K562 (cell line): ENCODE data around the gene ABCG2. TPM values are rescaled to one million over a fixed set of nuclear protein-coding genes. Genes with fewer than 3 reads are reported as not detected.

Source experiments
- ATAC-seq: fragments of 200-7000 bp; cut with Tn5 transposase; 3 replicates; pipeline ENCODE4 v1.9.1; 2020; ENCODE audit warnings: moderate library complexity
- BruUV-seq: library from RNA; stranded (reverse); fragments of 400-500 nt; replicated peaks from 2 replicates; lab custom pipeline; 2021; lab: Mats Ljungman, UMichigan
- CTCF ChIA-PET: fragments of 300-600 bp; formaldehyde crosslinking; extraction: SDS; loops from one replicate; lab custom pipeline; 2021; ENCODE audit warnings: low intra/inter-chr PET ratio; lab: Yijun Ruan, JAX
- POLR2A ChIA-PET: fragments of 300-600, 350-650 bp; sonication (Branson Sonifier 250); formaldehyde crosslinking; extraction: SDS; loops from one replicate; lab custom pipeline; 2021; ENCODE audit warnings: antibody characterized with exemption, inconsistent platforms; lab: Yijun Ruan, JAX
- DNase-seq, 4 experiments: peaks; one replicate each; pipeline versions ENCODE4 v3.0.0 to v3.0.0-alpha.2; 2011 to 2018; ENCODE audit warnings: low spot score in 3 of 4, mixed read lengths in 3 of 4; ENCODE audit errors: extremely low read depth in 1 of 4
- FAIRE-seq: peaks from 2 replicates; lab custom pipeline; 2011; peaks lifted over from hg19 to GRCh38; lab: Jason Lieb, UNC
- H2AFZ ChIP-seq: 2 replicates; pipeline ENCODE4 v1.6.0; 2011; ENCODE audit warnings: low read depth, low read length, control low read depth, inconsistent platforms
- H3K27ac ChIP-seq: fragments of 200-600 bp; 3 replicates; pipeline ENCODE4 v1.8.0; 2011; ENCODE audit warnings: low read depth, mild to moderate bottlenecking, control low read depth, inconsistent platforms, low read length, moderate library complexity, mixed read lengths; ENCODE audit errors: extremely low read depth
- H3K27me3 ChIP-seq, 2 experiments: fragments of 300-600 bp in 1 of 2; 2 replicates in 1 of 2; 3 replicates in 1 of 2; pipeline versions ENCODE4 v1.6.0 to v1.8.0; 2011; ENCODE audit warnings: inconsistent platforms in 2 of 2, low read length in 2 of 2, mild to moderate bottlenecking in 1 of 2, mixed read lengths in 1 of 2, moderate library complexity in 1 of 2; ENCODE audit not compliant: control insufficient read depth in 2 of 2, insufficient read depth in 2 of 2
- H3K36me3 ChIP-seq: fragments of 300-600 bp; 3 replicates; pipeline ENCODE4 v1.8.0; 2011; ENCODE audit warnings: mild to moderate bottlenecking, low read length, inconsistent platforms; ENCODE audit not compliant: control insufficient read depth, insufficient read depth
- H3K4me1 ChIP-seq, 2 experiments: fragments of 200-600 bp in 1 of 2; replicated peaks in 1 of 2; 2 replicates in 1 of 2; 3 replicates in 1 of 2; pipeline versions ENCODE4 v1.5.1 to v1.8.0; 2011; ENCODE audit warnings: inconsistent platforms in 2 of 2, low read length in 2 of 2, mild to moderate bottlenecking in 1 of 2, mixed read lengths in 1 of 2, moderate library complexity in 1 of 2; ENCODE audit not compliant: control insufficient read depth in 2 of 2, insufficient read depth in 2 of 2
- H3K4me2 ChIP-seq: 2 replicates; pipeline ENCODE4 v1.6.1; 2011; ENCODE audit warnings: low read length, control low read depth, inconsistent platforms, mixed read lengths; ENCODE audit not compliant: insufficient read depth
- H3K4me3 ChIP-seq: fragments of 200-600 bp; sonication (generic), shearing (Covaris generic); 2 replicates; pipeline ENCODE4 v1.5.1; 2016; ENCODE audit warnings: control low read depth, inconsistent platforms
- H3K79me2 ChIP-seq: fragments of 200-600 bp; 3 replicates; pipeline ENCODE4 v1.8.0; 2011; ENCODE audit warnings: low read length, inconsistent platforms; ENCODE audit not compliant: control insufficient read depth, insufficient read depth
- H3K9ac ChIP-seq, 2 experiments: 2 replicates each; pipeline versions ENCODE4 v1.6.0 to v1.6.1; 2011; ENCODE audit warnings: low read depth in 2 of 2, low read length in 2 of 2, control low read depth in 1 of 2, inconsistent platforms in 1 of 2, mild to moderate bottlenecking in 1 of 2, mixed read lengths in 1 of 2; ENCODE audit not compliant: insufficient read depth in 1 of 2
- H3K9me1 ChIP-seq: one replicate; pipeline ENCODE4 v1.6.0; 2011; ENCODE audit warnings: inconsistent platforms, mild to moderate bottlenecking, low read length, moderate library complexity; ENCODE audit not compliant: control insufficient read depth, insufficient read depth
- H3K9me3 ChIP-seq: replicated peaks from 2 replicates; pipeline ENCODE4 v1.5.1; 2011; ENCODE audit warnings: low read depth, low read length, inconsistent platforms; ENCODE audit not compliant: control insufficient read depth, insufficient read depth
- H4K20me1 ChIP-seq: replicated peaks from 2 replicates; pipeline ENCODE4 v1.6.1; 2011; ENCODE audit warnings: low read length, inconsistent platforms, mixed read lengths; ENCODE audit not compliant: control insufficient read depth, insufficient read depth
- ARID1B ChIP-seq: fragments of 450-650 bp; IDR thresholded peaks from 2 replicates; pipeline ENCODE4 v1.6.1; 2016; ENCODE audit warnings: antibody characterized with exemption, mild to moderate bottlenecking, inconsistent platforms
- CEBPG ChIP-seq, 3 experiments: fragments of 200-800 bp in 1 of 3; sonication (Bioruptor generic) in 1 of 3; sonication (generic) in 1 of 3; formaldehyde crosslinking in 1 of 3; IDR thresholded peaks in 2 of 3; conservative IDR thresholded peaks in 1 of 3; 2 replicates each; pipeline versions ENCODE4 v1.6.1 to v1.8.0; 2016 to 2022; ENCODE audit warnings: missing compliant biosample characterization in 2 of 3, missing genetic modification characterization in 2 of 3, mild to moderate bottlenecking in 1 of 3, missing genetic modification reagents in 1 of 3
- FOXP1 ChIP-seq: sonication (generic); formaldehyde crosslinking; IDR thresholded peaks from 2 replicates; pipeline ENCODE4 v1.8.0; 2022; ENCODE audit warnings: mild to moderate bottlenecking, missing genetic modification reagents
- HNRNPL ChIP-seq: fragments of 200-400 bp; formaldehyde crosslinking; IDR thresholded peaks from 2 replicates; pipeline ENCODE4 v1.6.1; 2017; ENCODE audit warnings: low read depth, mild to moderate bottlenecking, low read length
- KAT2B ChIP-seq: IDR thresholded peaks from one replicate; pipeline ENCODE4 v1.6.1; 2012; ENCODE audit warnings: low read depth, mild to moderate bottlenecking, control low read depth, inconsistent platforms, low read length, moderate library complexity
- KDM4B ChIP-seq, 2 experiments: fragments of 450-650 bp in 1 of 2; sonication (generic) in 1 of 2; IDR thresholded peaks; 2 replicates each; pipeline ENCODE4 v1.6.1; 2016 to 2017; ENCODE audit warnings: borderline replicate concordance in 2 of 2, antibody characterized with exemption in 1 of 2, low read depth in 1 of 2, mild to moderate bottlenecking in 1 of 2
- MIER1 ChIP-seq: fragments of 450-650 bp; IDR thresholded peaks from 2 replicates; pipeline ENCODE4 v1.6.1; 2016; ENCODE audit warnings: antibody characterized with exemption, mild to moderate bottlenecking, low read depth
- NONO ChIP-seq, 2 experiments: fragments of 200-400 bp in 1 of 2; fragments of 450-650 bp in 1 of 2; formaldehyde crosslinking in 1 of 2; IDR thresholded peaks; 2 replicates each; pipeline ENCODE4 v1.6.1; 2017; ENCODE audit warnings: low read depth in 2 of 2, mild to moderate bottlenecking in 2 of 2, moderate library complexity in 2 of 2, low read length in 1 of 2
- RAD21 ChIP-seq, 2 experiments: fragments of 250-450 bp in 1 of 2; fragments of 450-650 bp in 1 of 2; sonication (Bioruptor Pico) in 1 of 2; formaldehyde crosslinking in 1 of 2; IDR thresholded peaks in 1 of 2; conservative IDR thresholded peaks in 1 of 2; 2 replicates each; pipeline versions ENCODE4 v1.4.0 to v1.8.0; 2020 to 2022; ENCODE audit warnings: mild to moderate bottlenecking in 2 of 2, moderate library complexity in 1 of 2
- TSC22D4 ChIP-seq: fragments of 450-650 bp; IDR thresholded peaks from 2 replicates; pipeline ENCODE4 v1.6.1; 2016; ENCODE audit warnings: missing genetic modification characterization, missing biosample characterization, control low read depth
- XRCC4 ChIP-seq: IDR thresholded peaks from one replicate; pipeline ENCODE4 v1.6.1; 2011; ENCODE audit not compliant: insufficient read depth, insufficient read length; ENCODE audit errors: extremely low read depth
- ZBTB26 ChIP-seq: fragments of 450-650 bp; formaldehyde crosslinking; IDR thresholded peaks from 2 replicates; pipeline ENCODE4 v1.4.0; 2022; ENCODE audit warnings: missing genetic modification characterization
- ZBTB7A ChIP-seq: IDR thresholded peaks from 2 replicates; pipeline ENCODE4 v1.6.1; 2011; ENCODE audit warnings: low read depth, mild to moderate bottlenecking, low read length, moderate library complexity, borderline replicate concordance; ENCODE audit not compliant: control insufficient read depth
- ZNF589 ChIP-seq: fragments of 200-800 bp; sonication (Bioruptor generic); IDR thresholded peaks from 2 replicates; pipeline ENCODE4 v1.6.1; 2016; ENCODE audit warnings: low read depth, missing genetic modification characterization, missing compliant biosample characterization
- ZNF668 ChIP-seq: fragments of 250-450 bp; sonication (Bioruptor Pico); IDR thresholded peaks from 2 replicates; pipeline ENCODE4 v1.8.0; 2022; ENCODE audit warnings: mild to moderate bottlenecking, inconsistent platforms
- WGBS: fragments of 100-300 bp; shearing (Covaris generic); methylation state at CpG from one replicate; pipeline ENCODE4 v1.1.6; 2016; ENCODE audit warnings: low coverage, mixed read lengths; ENCODE audit not compliant: insufficient coverage; ENCODE audit errors: missing lambda C conversion rate; 5-methylcytosine and 5-hydroxymethylcytosine counted together
- in situ Hi-C: fragments of 300-500 bp; cut with MboI; formaldehyde crosslinking; loops from 4 replicates; pipeline ENCODE4 v1.15.0; 2018; ENCODE audit warnings: inconsistent platforms, mixed read lengths
- intact Hi-C: fragments of 100-400 bp; cut with micrococcal nuclease; formaldehyde crosslinking; loops from 2 replicates; pipeline ENCODE4 v1.14.2; 2022
- polyA plus RNA-seq, 8 experiments: library from polyadenylated mRNA; depleted of rRNA in 4 of 8; stranded (reverse) in 5 of 8; unstranded in 3 of 8; fragments of >200 nt; fragmentation: Nextera tagmentation in 2 of 8; fragmentation: Illumina TruSeq in 1 of 8; extraction: Ambion mirVana in 2 of 8; extraction: Trizol in 1 of 8; gene quantifications; 2 replicates each; pipeline versions ENCODE4 v1.2.1 to v1.2.3, GENCODE V29; 2011 to 2014; ENCODE audit warnings: inconsistent platforms in 1 of 8, missing spikeins in 1 of 8
- total RNA-seq, 7 experiments: library from RNA; depleted of rRNA in 6 of 7; stranded (reverse); fragments of >200 nt in 6 of 7; fragmentation: Illumina TruSeq in 2 of 7; extraction: Trizol in 2 of 7; gene quantifications; 2 replicates each; pipeline versions ENCODE4 v1.2.1 to v1.2.3, GENCODE V29; 2011 to 2021; ENCODE audit warnings: low replicate concordance in 1 of 7
- TF ChIP-seq, protein P1 (sequence below): fragments of 250-450 bp; sonication (Bioruptor Pico); IDR thresholded peaks from 2 replicates; pipeline ENCODE4 v1.5.0; 2021
- TF ChIP-seq, protein P2 (sequence below): sonication (generic); formaldehyde crosslinking; IDR thresholded peaks from 2 replicates; pipeline ENCODE4 v1.8.0; 2022; ENCODE audit warnings: missing genetic modification reagents, mild to moderate bottlenecking, moderate library complexity, borderline replicate concordance

The ABCG2 gene
- total and polyA plus RNA-seq, 9 of the 15 experiments (the other 6 are each of a cell fraction or from before 2014, with no cell fraction given), result 0.01 to 0.36 (median 0.11) TPM; not detected in 4

GRCh38 chr4:88179261-88179660, 20.8 kb upstream of the ABCG2 start:
- no TSS peak for BruUV-seq
- POLR2A ChIA-PET, result no interaction called here
- intact Hi-C loops (no loop called here), in situ Hi-C loops (no loop called here)
- H3K9me3 ChIP-seq, result no peaks in the 10 kb centered on the region
- H3K27me3 ChIP-seq, result no peaks in the 10 kb centered on the region
- no peak overlapping the region for H2AFZ ChIP-seq
- no peaks in the 10 kb centered on the region for H3K36me3 ChIP-seq
- no peak for TF ChIP-seq XRCC4
- no peak for TF ChIP-seq MIER1
- TF ChIP-seq, protein P1, sequence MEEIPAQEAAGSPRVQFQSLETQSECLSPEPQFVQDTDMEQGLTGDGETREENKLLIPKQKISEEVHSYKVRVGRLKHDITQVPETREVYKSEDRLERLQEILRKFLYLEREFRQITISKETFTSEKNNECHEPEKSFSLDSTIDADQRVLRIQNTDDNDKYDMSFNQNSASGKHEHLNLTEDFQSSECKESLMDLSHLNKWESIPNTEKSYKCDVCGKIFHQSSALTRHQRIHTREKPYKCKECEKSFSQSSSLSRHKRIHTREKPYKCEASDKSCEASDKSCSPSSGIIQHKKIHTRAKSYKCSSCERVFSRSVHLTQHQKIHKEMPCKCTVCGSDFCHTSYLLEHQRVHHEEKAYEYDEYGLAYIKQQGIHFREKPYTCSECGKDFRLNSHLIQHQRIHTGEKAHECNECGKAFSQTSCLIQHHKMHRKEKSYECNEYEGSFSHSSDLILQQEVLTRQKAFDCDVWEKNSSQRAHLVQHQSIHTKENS, result no peak
- TF ChIP-seq, protein P2, sequence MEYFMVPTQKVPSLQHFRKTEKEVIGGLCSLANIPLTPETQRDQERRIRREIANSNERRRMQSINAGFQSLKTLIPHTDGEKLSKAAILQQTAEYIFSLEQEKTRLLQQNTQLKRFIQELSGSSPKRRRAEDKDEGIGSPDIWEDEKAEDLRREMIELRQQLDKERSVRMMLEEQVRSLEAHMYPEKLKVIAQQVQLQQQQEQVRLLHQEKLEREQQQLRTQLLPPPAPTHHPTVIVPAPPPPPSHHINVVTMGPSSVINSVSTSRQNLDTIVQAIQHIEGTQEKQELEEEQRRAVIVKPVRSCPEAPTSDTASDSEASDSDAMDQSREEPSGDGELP (CRISPR knock-in tag), result no peak
- no peak for TF ChIP-seq ZBTB7A
- no peak for TF ChIP-seq ARID1B
- TF ChIP-seq RAD21 (CRISPR knock-in tag; conservative IDR thresholded peaks at IDR 0.05 in 1 of 2, IDR thresholded peaks at IDR 0.05 in 1 of 2), result no peak
- TF ChIP-seq ZNF668, result no peak
- no peak for TF ChIP-seq HNRNPL
- no peak for TF ChIP-seq KDM4B (IDR thresholded peaks at IDR 0.05; ENCODE audit: borderline replicate concordance in 2 of 2, low read depth in 1 of 2)
- TF ChIP-seq CEBPG (CRISPR knock-in tag; IDR thresholded peaks at IDR 0.05), result no peak
- TF ChIP-seq CEBPG (tag; conservative IDR thresholded peaks at IDR 0.05 in 1 of 2, IDR thresholded peaks at IDR 0.05 in 1 of 2), result no peak
- no peak for TF ChIP-seq FOXP1
- TF ChIP-seq NONO (IDR thresholded peaks at IDR 0.05; ENCODE audit: low read depth in 2 of 2, low read length in 1 of 2), result no peak
- TF ChIP-seq KAT2B, result no peak
- TF ChIP-seq ZBTB26 (CRISPR knock-in tag), result no peak
- TF ChIP-seq ZNF589 (CRISPR knock-in tag), result no peak
- no peak for TF ChIP-seq TSC22D4 (tag)
- H3K27ac ChIP-seq, result no peak overlapping the region
- FAIRE-seq (no peak), DNase-seq (no peak), ATAC-seq (no peak)
- H3K79me2 ChIP-seq, result no peaks in the 10 kb centered on the region
- H3K9me1 ChIP-seq, result no peaks in the 10 kb centered on the region
- H3K4me1 ChIP-seq, result peaks cover 0 to 5% of the 10 kb centered on the region in 2 experiments; a peak in 2 of 5 replicates
- no peak overlapping the region for H3K4me3 ChIP-seq
- no peaks in the 10 kb centered on the region for H4K20me1 ChIP-seq
- no peak overlapping the region for H3K4me2 ChIP-seq
- no peak overlapping the region for H3K9ac ChIP-seq
- WGBS, result 10% methylated on average over 4 of the region's 4 CpGs
- CTCF ChIA-PET, result no interaction called here
